Measurements from ENCODE around the gene TTI1.

GRCh38 chr20:37944456-37944981 is 88.7 kb downstream of the TTI1 start:
- TF ChIP-seq FOXM1 (IDR thresholded peaks at IDR 0.05; ENCODE audit: low read depth) = no peak
- no peak for TF ChIP-seq EZH2phosphoT487 (IDR thresholded peaks at IDR 0.05; ENCODE audit: borderline replicate concordance, low read depth)
- TF ChIP-seq, protein P1, sequence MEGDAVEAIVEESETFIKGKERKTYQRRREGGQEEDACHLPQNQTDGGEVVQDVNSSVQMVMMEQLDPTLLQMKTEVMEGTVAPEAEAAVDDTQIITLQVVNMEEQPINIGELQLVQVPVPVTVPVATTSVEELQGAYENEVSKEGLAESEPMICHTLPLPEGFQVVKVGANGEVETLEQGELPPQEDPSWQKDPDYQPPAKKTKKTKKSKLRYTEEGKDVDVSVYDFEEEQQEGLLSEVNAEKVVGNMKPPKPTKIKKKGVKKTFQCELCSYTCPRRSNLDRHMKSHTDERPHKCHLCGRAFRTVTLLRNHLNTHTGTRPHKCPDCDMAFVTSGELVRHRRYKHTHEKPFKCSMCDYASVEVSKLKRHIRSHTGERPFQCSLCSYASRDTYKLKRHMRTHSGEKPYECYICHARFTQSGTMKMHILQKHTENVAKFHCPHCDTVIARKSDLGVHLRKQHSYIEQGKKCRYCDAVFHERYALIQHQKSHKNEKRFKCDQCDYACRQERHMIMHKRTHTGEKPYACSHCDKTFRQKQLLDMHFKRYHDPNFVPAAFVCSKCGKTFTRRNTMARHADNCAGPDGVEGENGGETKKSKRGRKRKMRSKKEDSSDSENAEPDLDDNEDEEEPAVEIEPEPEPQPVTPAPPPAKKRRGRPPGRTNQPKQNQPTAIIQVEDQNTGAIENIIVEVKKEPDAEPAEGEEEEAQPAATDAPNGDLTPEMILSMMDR (IDR thresholded peaks at IDR 0.05) = no peak
- TF ChIP-seq RAD21 (IDR thresholded peaks at IDR 0.05; ENCODE audit: low read length) = no peak
- no peak for TF ChIP-seq POLR2AphosphoS5 (IDR thresholded peaks at IDR 0.05; ENCODE audit: low read depth, low read length)
